ENCODE data around the gene TRAPPC12. TPM values are rescaled to one million over a fixed set of nuclear protein-coding genes. Genes with fewer than 3 reads are reported as not detected.

The TRAPPC12 gene
- total RNA-seq, 4 donors from 2014 or later, result 125 to 157 (median 145) TPM

GRCh38 chr2:3476321-3476984 lies 97.0 kb downstream of the TRAPPC12 start:
- peak overlapping the region; percentile 78 to 95 (median 83) for H3K27ac ChIP-seq
- H3K36me3 ChIP-seq, result peaks cover 0 to 40% (median 0%) of the 10 kb centered on the region in 3 donors
- TF ChIP-seq POLR2A (IDR thresholded peaks at IDR 0.05) (peak in 1 of 2 donors; percentile 26), EP300 (IDR thresholded peaks at IDR 0.05) (peak in 1 of 2 donors; percentile 59)
- TF ChIP-seq, protein P1, sequence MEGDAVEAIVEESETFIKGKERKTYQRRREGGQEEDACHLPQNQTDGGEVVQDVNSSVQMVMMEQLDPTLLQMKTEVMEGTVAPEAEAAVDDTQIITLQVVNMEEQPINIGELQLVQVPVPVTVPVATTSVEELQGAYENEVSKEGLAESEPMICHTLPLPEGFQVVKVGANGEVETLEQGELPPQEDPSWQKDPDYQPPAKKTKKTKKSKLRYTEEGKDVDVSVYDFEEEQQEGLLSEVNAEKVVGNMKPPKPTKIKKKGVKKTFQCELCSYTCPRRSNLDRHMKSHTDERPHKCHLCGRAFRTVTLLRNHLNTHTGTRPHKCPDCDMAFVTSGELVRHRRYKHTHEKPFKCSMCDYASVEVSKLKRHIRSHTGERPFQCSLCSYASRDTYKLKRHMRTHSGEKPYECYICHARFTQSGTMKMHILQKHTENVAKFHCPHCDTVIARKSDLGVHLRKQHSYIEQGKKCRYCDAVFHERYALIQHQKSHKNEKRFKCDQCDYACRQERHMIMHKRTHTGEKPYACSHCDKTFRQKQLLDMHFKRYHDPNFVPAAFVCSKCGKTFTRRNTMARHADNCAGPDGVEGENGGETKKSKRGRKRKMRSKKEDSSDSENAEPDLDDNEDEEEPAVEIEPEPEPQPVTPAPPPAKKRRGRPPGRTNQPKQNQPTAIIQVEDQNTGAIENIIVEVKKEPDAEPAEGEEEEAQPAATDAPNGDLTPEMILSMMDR (IDR thresholded peaks at IDR 0.05), result no peak
- 26 to 44% methylated on average over 14 of the region's 14 CpGs for WGBS, 2 donors
- peaks cover 0 to 40% (median 11%) of the 10 kb centered on the region in 4 donors for H3K4me1 ChIP-seq
- no peaks in the 10 kb centered on the region for H3K9me3 ChIP-seq
- H3K4me3 ChIP-seq, result peak overlapping the region in 1 of 4 donors; percentile 22
- no peaks in the 10 kb centered on the region for H3K27me3 ChIP-seq
- no peak for DNase-seq (ENCODE audit: low spot score in 2 of 2)

DNA sequence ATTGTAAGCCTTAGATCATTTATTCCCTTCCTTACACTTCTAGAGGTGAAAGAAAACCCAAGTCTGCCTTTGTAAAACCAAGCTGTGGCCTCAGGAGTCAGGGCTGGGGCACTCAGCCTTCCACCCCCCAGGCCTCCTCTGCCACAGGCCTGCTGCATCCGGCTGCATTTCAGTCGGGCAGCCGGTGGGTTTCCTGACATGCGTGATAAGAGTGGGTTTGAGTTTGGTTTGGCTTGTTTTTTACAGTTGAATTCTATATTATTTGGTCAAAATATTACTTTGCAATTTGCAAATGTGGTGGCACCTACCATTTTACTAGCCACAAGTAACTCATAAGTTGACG lies 97.5 kb downstream of the TRAPPC12 start:
- Histone ChIP-seq H3K9me3 (no peaks in the 10 kb centered on the region), H3K4me3 (no peak overlapping the region), H3K27me3 (no peaks in the 10 kb centered on the region), H3K36me3 (peaks cover 0 to 40% (median 0%) of the 10 kb centered on the region in 3 donors), H3K4me1 (peaks cover 0 to 35% (median 6%) of the 10 kb centered on the region in 4 donors), H3K27ac (peak overlapping the region; percentile 78 to 95 (median 83))
- WGBS, 2 donors, result 34 to 51% methylated on average over 5 of the region's 5 CpGs
- TF ChIP-seq EP300 (IDR thresholded peaks at IDR 0.05) (no peak), POLR2A (IDR thresholded peaks at IDR 0.05) (no peak)
- TF ChIP-seq, protein P1 (IDR thresholded peaks at IDR 0.05), result no peak
- DNase-seq (ENCODE audit: low spot score in 2 of 2), result no peak

- Histone ChIP-seq H3K36me3 (peaks cover 0 to 52% (median 0%) of the 10 kb centered on the region in 3 donors), H3K27ac (peak overlapping the region in 3 of 4 donors; percentile 31 to 95 (median 87)), H3K4me1 (peaks cover 0 to 21% (median 5%) of the 10 kb centered on the region in 4 donors), H3K9me3 (no peaks in the 10 kb centered on the region), H3K4me3 (no peak overlapping the region), H3K27me3 (no peaks in the 10 kb centered on the region)
- 73 to 84% methylated on average over 9 to 18 of the region's 19 CpGs for whole genome bisulfite sequencing, 2 donors
- no peak for DNase-seq (ENCODE audit: low spot score in 2 of 2)
- TF ChIP-seq, protein P1 (IDR thresholded peaks at IDR 0.05), result no peak
- TF ChIP-seq EP300 (IDR thresholded peaks at IDR 0.05), result no peak
- no peak for TF ChIP-seq POLR2A (IDR thresholded peaks at IDR 0.05)
These were observed 99.4 kb downstream of the TRAPPC12 start for GRCh38 chr2:3478846-3479385.

DNA sequence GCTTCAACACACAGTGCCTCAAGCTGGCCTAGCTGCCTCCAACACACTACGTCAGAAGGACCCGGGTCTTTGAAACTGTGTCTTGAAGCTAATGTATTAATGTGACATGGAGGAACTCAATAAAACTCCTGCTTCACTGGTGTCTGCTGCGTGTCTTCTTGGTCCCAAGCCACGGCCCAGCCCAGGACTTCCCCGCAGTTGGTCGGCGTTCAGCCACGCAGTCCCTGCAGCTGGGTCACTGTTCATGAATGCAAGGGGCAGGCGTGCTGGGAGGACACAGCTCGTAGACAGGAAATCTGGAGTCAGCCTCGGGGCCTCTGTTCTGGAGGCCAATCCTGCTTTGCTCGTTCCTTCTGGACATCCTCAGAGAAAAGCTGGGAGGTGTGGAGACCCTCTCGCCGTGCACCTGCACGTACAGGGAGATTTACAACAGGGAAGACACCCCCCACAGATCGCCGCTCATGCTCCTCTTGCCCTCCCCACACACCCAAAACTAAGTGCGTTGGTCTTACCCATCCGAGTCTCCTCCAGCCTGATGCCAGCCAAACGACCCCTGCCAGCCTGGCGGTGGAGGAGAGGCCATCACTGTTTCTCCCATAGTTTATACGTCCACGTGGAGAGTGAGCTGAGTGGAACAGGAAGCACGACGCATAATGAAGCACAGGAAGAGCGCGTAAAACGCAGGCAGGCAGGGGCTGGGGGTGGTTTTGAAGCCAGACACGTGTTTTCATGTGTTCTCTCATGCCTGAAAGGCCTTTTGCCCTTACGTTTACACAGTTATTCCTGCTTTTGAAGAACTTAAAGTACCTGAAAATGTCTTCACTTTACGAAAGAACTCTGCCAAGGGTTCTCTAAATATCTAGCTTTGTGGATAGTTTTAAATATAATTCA lies 100.2 kb downstream of the TRAPPC12 start:
- Histone ChIP-seq H3K27ac (peak overlapping the region in 3 of 4 donors; percentile 31 to 95 (median 87)), H3K9me3 (no peaks in the 10 kb centered on the region), H3K27me3 (no peaks in the 10 kb centered on the region), H3K36me3 (peaks cover 0 to 59% (median 0%) of the 10 kb centered on the region in 3 donors), H3K4me1 (peaks cover 0 to 21% (median 5%) of the 10 kb centered on the region in 4 donors), H3K4me3 (no peak overlapping the region)
- whole genome bisulfite sequencing, 2 donors, result 83 to 86% methylated on average over 27 to 31 of the region's 31 CpGs
- DNase-seq (ENCODE audit: low spot score in 2 of 2), result no peak
- TF ChIP-seq EP300 (IDR thresholded peaks at IDR 0.05) (no peak), POLR2A (IDR thresholded peaks at IDR 0.05) (no peak)
- TF ChIP-seq, protein P1 (IDR thresholded peaks at IDR 0.05), result no peak

Measured in tibial nerve (tissue), 4 donors.